SJCRH30 (cell line): ENCODE measurements around the gene ST6GAL1. TPM values are rescaled to one million over a fixed set of nuclear protein-coding genes. Genes with fewer than 3 reads are reported as not detected.

Source experiments
- total RNA-seq: library from RNA; depleted of rRNA; stranded (reverse); fragments of >200 nt; shearing (Covaris generic); gene quantifications from 2 replicates; pipeline ENCODE4 v1.2.3, GENCODE V29; 2014; rRNA removed

Gene ST6GAL1
- total RNA-seq, 1 experiment from 2014 or later, result 2.3 TPM

Other genes with a start within 250 kb of the ST6GAL1 start
- gene KNG1, start 213.2 kb upstream of the ST6GAL1 start, total RNA-seq, result not detected in 2 replicates
- 261 and 315 TPM in 2 replicates for gene EIF4A2, start 146.9 kb upstream of the ST6GAL1 start, total RNA-seq
- 85.5 and 96.6 TPM in 2 replicates for gene RFC4, start 124.0 kb upstream of the ST6GAL1 start, total RNA-seq
- gene ADIPOQ, start 87.8 kb upstream of the ST6GAL1 start, total RNA-seq, result not detected in 2 replicates
- gene RPL39L, start 209.0 kb downstream of the ST6GAL1 start, total RNA-seq, result 10.3 and 16.1 TPM in 2 replicates